K562 treated with DMSO at 1 percent for 24 hours (cell line): ENCODE data around the gene CIC. TPM values are rescaled to one million over a fixed set of nuclear protein-coding genes. Genes with fewer than 3 reads are reported as not detected.

Experiments
- total RNA-seq: library from RNA; unstranded; fragments of 300-600 nt; gene quantifications from 2 replicates; pipeline ENCODE4 v1.2.3, GENCODE V29; 2022; ENCODE audit warnings: low read depth; ENCODE audit not compliant: insufficient read depth

Gene CIC
- total RNA-seq, result 51.8 and 58.5 TPM in 2 replicates

GRCh38 chr19:42268704-42269477, at the start of gene CIC:
Gene CIC, plus strand, starts transcription at chr19:42269252. Its CDS starts 2,532 bp downstream, at chr19:42271784.

GRCh38 chr19:42219812-42220750, 49.0 kb upstream of the CIC start, which contains the start of gene ZNF526:
Gene ZNF526, plus strand, starts transcription at chr19:42220312. Its CDS starts 4,092 bp downstream, at chr19:42224404.

DNA sequence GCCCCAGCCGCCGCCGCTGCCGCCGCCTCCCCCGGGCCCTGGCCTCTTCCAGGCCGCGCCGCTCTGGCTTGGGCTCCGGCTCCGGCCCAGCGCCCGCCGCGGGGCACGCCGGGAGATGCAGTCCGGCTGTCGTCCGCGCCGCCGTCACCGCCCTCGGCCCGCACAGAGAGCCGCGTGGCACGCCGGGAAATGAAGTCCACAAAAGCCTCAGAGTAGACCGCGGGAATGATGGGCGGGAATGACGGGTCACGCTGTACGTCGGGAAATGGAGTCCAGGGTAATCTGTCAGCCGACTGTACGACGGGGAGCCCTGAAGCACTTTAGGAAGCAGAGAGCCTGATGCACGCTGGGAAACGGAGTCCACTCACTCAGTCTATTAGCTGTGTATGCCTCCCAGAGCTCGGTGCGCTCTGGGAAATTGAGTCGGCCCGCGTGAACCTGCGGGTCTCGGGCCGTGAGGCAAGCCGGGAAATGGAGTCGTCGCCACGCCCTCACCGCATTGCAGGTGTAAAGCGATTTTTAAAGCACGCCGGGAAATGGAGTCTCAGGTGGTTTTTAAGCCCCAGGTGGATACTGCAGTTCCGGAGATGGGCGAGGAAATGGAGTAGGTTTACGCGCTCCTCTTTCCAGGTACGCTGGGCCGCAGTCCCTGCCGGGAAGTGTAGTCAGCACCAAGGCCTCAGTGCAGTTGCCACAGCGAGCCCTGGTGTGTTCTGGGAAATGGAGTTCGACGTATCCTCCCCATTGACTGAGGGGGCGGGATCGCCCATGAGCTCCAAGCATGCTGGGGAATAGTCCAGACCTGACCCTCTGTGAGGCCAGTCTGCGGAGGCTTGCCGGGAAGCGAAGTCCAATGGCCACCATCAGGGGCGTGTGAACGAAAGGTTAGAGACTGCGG, 26.3 kb upstream of the CIC start, which contains the start of gene GSK3A:
Gene GSK3A (minus strand): TSS at position 91 of the 898 bp plus-strand sequence. CDS start 137 bp downstream, outside the sequence.

GRCh38 chr19:42254850-42255765, 13.9 kb upstream of the CIC start, which contains the start of gene ERF:
Gene ERF, minus strand, starts transcription at chr19:42255128. Its CDS starts 129 bp downstream, at chr19:42254999.

DNA sequence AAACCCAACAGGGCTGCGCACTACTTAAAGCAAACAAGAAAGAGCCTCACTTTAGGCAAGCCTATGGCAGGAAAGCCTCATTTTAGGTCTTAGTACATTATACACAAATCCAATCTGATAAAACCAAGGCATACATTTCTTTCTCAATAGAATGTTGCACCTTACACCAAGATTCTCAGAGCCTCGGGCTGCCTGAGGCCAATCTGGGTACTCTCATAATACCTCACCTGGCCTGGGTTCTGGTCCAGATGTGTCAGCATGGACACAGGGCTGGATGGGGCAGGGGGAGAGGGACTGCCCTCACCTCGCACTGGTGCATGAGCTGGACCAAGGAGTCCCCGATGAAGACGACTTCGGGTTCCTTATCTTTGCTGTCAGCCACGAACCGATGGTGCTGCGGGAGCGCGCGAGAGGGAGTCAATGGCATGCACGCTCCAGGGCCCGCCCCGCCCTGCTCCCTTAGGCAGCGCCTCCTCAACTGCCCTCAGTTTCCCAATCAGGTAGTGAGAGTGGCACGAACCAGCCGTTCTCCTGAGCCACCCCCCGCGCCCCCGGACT, 32.7 kb downstream of the CIC start, which contains the start of gene PRR19:
Gene PRR19 (plus strand): TSS at position 487 of the 558 bp plus-strand sequence. CDS start 7,453 bp downstream, outside the sequence.

GRCh38 chr19:42313096-42313839, 44.2 kb downstream of the CIC start, which contains the start of gene TMEM145:
Gene TMEM145, plus strand, starts transcription at chr19:42313309. Its CDS starts 68 bp downstream, at chr19:42313377.

GRCh38 chr19:42325308-42325895, 56.4 kb downstream of the CIC start, which contains the start of gene MEGF8:
Gene MEGF8, plus strand, starts transcription at chr19:42325635. Its CDS starts 609 bp downstream, at chr19:42326244.

Other genes with a start within 250 kb of the CIC start
- 3.0 and 3.6 TPM in 2 replicates for gene GRIK5, start 199.0 kb upstream of the CIC start, total RNA-seq
- 31.0 and 34.9 TPM in 2 replicates for gene ZNF574, start 193.1 kb upstream of the CIC start, total RNA-seq
- gene POU2F2, start 136.8 kb upstream of the CIC start, total RNA-seq, result 0.97 and 1.0 TPM in 2 replicates
- 65.1 and 72.9 TPM in 2 replicates for gene DEDD2, start 51.6 kb upstream of the CIC start, total RNA-seq
- 12.7 and 13.4 TPM in 2 replicates for gene ZNF526, start 48.9 kb upstream of the CIC start, total RNA-seq
- gene GSK3A, start 26.6 kb upstream of the CIC start, total RNA-seq, result 87.2 and 94.2 TPM in 2 replicates
- gene ERF, start 14.1 kb upstream of the CIC start, total RNA-seq, result 61.5 and 62.7 TPM in 2 replicates
- gene PRR19, start 32.9 kb downstream of the CIC start, total RNA-seq, result 0.42 and 0.78 TPM in 2 replicates
- 126 and 144 TPM in 2 replicates for gene PAFAH1B3, start 33.4 kb downstream of the CIC start, total RNA-seq
- 0.80 TPM in 1 of 2 replicates, not detected in the other for gene TMEM145, start 44.1 kb downstream of the CIC start, total RNA-seq
- 23.2 and 23.4 TPM in 2 replicates for gene MEGF8, start 56.4 kb downstream of the CIC start, total RNA-seq
- gene CNFN, start 121.0 kb downstream of the CIC start, total RNA-seq, result 1.7 TPM in 1 of 2 replicates, not detected in the other
- gene LIPE, start 158.1 kb downstream of the CIC start, total RNA-seq, result not detected in 2 replicates
- not detected in 2 replicates for gene CXCL17, start 173.7 kb downstream of the CIC start, total RNA-seq